Measurements from ENCODE around the gene STXBP4.

Gene STXBP4

GRCh38 chr17:54971147-54971546, 2.6 kb downstream of the STXBP4 start:
- DNase-seq, result no peak

- DNase-seq, result no peak
Measured at GRCh38 chr17:54971901-54972300, 3.3 kb downstream of the STXBP4 start.

- DNase-seq, result no peak
Measured at GRCh38 chr17:54972406-54973138, 4.0 kb downstream of the STXBP4 start.

- DNase-seq, result no peak
Measured at GRCh38 chr17:54974759-54975158, 6.2 kb downstream of the STXBP4 start.

GRCh38 chr17:54976316-54976715, 7.8 kb downstream of the STXBP4 start:
- no peak for DNase-seq

- DNase-seq, result no peak
Measured at GRCh38 chr17:54977744-54978143, 9.2 kb downstream of the STXBP4 start.

GRCh38 chr17:54979657-54980056, 11.1 kb downstream of the STXBP4 start:
- no peak for DNase-seq

- no peak for DNase-seq
Measured at GRCh38 chr17:54980375-54980774, 11.8 kb downstream of the STXBP4 start.

- DNase-seq, result no peak
Measured at GRCh38 chr17:54982399-54982798, 13.8 kb downstream of the STXBP4 start.

- DNase-seq, result no peak
Measured at GRCh38 chr17:54983260-54983659, 14.7 kb downstream of the STXBP4 start.

GRCh38 chr17:54985476-54985875, 16.9 kb downstream of the STXBP4 start:
- no peak for DNase-seq

- no peak for DNase-seq
Measured at GRCh38 chr17:54990118-54990517, 21.6 kb downstream of the STXBP4 start.

GRCh38 chr17:54991567-54991966, 23.0 kb downstream of the STXBP4 start:
- DNase-seq, result no peak

GRCh38 chr17:54992797-54993639, 24.5 kb downstream of the STXBP4 start:
- DNase-seq, result no peak

- no peak for DNase-seq
Measured at GRCh38 chr17:54996441-54996840, 27.9 kb downstream of the STXBP4 start.

- DNase-seq, result no peak
Measured at GRCh38 chr17:55002458-55002857, 33.9 kb downstream of the STXBP4 start.

GRCh38 chr17:55004484-55004883, 35.9 kb downstream of the STXBP4 start:
- no peak for DNase-seq

- DNase-seq, result no peak
Measured at GRCh38 chr17:55005520-55005919, 37.0 kb downstream of the STXBP4 start.

- no peak for DNase-seq
Measured at GRCh38 chr17:55023626-55024025, 55.1 kb downstream of the STXBP4 start.

GRCh38 chr17:55037828-55038227, 69.3 kb downstream of the STXBP4 start:
- DNase-seq, result no peak

GRCh38 chr17:55038291-55038690, 69.7 kb downstream of the STXBP4 start:
- no peak for DNase-seq

GRCh38 chr17:55040611-55041010, 72.0 kb downstream of the STXBP4 start:
- no peak for DNase-seq

GRCh38 chr17:55053855-55054254, 85.3 kb downstream of the STXBP4 start:
- DNase-seq, result no peak

- DNase-seq, result no peak
Measured at GRCh38 chr17:55054429-55054828, 85.9 kb downstream of the STXBP4 start.
